H1 (cell line): ENCODE measurements around the gene NDUFB8. TPM values are rescaled to one million over a fixed set of nuclear protein-coding genes. Genes with fewer than 3 reads are reported as not detected.

Source experiments
- CHD1 ChIP-seq: IDR thresholded peaks from 2 replicates; pipeline ENCODE4 v1.6.1; 2012; ENCODE audit warnings: low read depth, low read length, improper control_type of control experiment
- FOSL1 ChIP-seq: IDR thresholded peaks from 2 replicates; pipeline ENCODE4 v1.6.1; 2011; ENCODE audit warnings: mild to moderate bottlenecking, low read depth, low read length, moderate library complexity; ENCODE audit not compliant: insufficient read depth
- JUN ChIP-seq: IDR thresholded peaks from 2 replicates; pipeline ENCODE4 v1.6.1; 2011; ENCODE audit warnings: low read depth, mild to moderate bottlenecking, improper control_type of control experiment, low read length
- MAFK ChIP-seq: IDR thresholded peaks from 2 replicates; pipeline ENCODE4 v1.6.1; 2012; ENCODE audit warnings: low read depth, mild to moderate bottlenecking, improper control_type of control experiment, low read length
- POLR2AphosphoS5 ChIP-seq: IDR thresholded peaks from 2 replicates; pipeline ENCODE4 v1.6.1; 2011; ENCODE audit warnings: low read depth, low read length
- SRF ChIP-seq: IDR thresholded peaks from 2 replicates; pipeline ENCODE4 v1.6.1; 2011; ENCODE audit warnings: mild to moderate bottlenecking, low read depth, low read length, moderate library complexity
- polyA plus RNA-seq, 7 experiments: library from polyadenylated mRNA; depleted of rRNA in 3 of 7; stranded (reverse) in 5 of 7; unstranded in 2 of 7; fragments of >200 nt in 5 of 7; fragments of 200-250 nt in 2 of 7; gene quantifications; 1 replicate in 5 of 7; 2 replicates in 1 of 7; 4 replicates in 1 of 7; pipeline versions ENCODE4 v1.2.1 to v1.2.3, GENCODE V29; 2011 to 2013; ENCODE audit warnings: missing spikeins in 2 of 7, mixed read lengths in 2 of 7
- total RNA-seq: library from RNA; stranded (reverse); fragmentation: NEBNext Ultra II Directional; extraction: Animal tissue kit (Norgen Biotek cat#: 25700); gene quantifications from 2 replicates; pipeline ENCODE4 v1.2.1, GENCODE V29; 2021
- TF ChIP-seq, protein P1 (sequence below): IDR thresholded peaks from 2 replicates; pipeline ENCODE4 v1.6.1; 2011; ENCODE audit warnings: low read length, improper control_type of control experiment
- TF ChIP-seq, protein P2 (sequence below), 3 experiments: IDR thresholded peaks; 1 replicate in 2 of 3; 2 replicates in 1 of 3; pipeline versions ENCODE4 v1.5.1 to v1.6.1; 2011; ENCODE audit warnings: low read length in 3 of 3, mild to moderate bottlenecking in 3 of 3, inconsistent platforms in 2 of 3, low read depth in 1 of 3, moderate library complexity in 1 of 3; ENCODE audit not compliant: insufficient read depth in 1 of 3; ENCODE audit errors: control extremely low read depth in 1 of 3

Gene NDUFB8
- total and polyA plus RNA-seq, 2 of the 8 experiments (the other 6 are each of a cell fraction or from before 2014, with no cell fraction given) = 175 to 455 TPM

DNA sequence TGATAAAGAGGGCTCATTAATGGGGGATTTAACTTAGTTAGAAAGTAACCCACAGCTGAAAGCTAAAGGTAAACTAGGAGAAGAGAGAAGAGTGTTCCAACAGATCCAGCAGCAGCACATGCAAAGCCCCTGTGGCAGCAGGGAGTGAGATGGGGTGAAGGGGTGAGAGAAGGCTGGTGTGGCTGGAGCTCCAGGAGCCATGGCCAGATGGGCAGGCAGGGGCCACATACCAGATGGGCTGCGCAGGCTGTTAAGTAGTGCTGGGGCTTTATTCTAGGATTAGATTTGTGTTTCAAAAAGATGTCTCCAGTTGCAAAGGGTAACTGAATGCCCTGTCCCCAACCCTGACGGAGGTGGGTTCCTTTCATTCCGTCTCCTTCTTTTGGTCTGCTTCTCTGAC, 39.2 kb upstream of the NDUFB8 start (continued):
- TF ChIP-seq, protein P1, sequence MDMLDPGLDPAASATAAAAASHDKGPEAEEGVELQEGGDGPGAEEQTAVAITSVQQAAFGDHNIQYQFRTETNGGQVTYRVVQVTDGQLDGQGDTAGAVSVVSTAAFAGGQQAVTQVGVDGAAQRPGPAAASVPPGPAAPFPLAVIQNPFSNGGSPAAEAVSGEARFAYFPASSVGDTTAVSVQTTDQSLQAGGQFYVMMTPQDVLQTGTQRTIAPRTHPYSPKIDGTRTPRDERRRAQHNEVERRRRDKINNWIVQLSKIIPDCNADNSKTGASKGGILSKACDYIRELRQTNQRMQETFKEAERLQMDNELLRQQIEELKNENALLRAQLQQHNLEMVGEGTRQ = no peak
- TF ChIP-seq CHD1 (no peak), FOSL1 (no peak), JUN (no peak), POLR2AphosphoS5 (no peak), MAFK (no peak), SRF (no peak)
- TF ChIP-seq, protein P2, sequence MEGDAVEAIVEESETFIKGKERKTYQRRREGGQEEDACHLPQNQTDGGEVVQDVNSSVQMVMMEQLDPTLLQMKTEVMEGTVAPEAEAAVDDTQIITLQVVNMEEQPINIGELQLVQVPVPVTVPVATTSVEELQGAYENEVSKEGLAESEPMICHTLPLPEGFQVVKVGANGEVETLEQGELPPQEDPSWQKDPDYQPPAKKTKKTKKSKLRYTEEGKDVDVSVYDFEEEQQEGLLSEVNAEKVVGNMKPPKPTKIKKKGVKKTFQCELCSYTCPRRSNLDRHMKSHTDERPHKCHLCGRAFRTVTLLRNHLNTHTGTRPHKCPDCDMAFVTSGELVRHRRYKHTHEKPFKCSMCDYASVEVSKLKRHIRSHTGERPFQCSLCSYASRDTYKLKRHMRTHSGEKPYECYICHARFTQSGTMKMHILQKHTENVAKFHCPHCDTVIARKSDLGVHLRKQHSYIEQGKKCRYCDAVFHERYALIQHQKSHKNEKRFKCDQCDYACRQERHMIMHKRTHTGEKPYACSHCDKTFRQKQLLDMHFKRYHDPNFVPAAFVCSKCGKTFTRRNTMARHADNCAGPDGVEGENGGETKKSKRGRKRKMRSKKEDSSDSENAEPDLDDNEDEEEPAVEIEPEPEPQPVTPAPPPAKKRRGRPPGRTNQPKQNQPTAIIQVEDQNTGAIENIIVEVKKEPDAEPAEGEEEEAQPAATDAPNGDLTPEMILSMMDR (IDR thresholded peaks at IDR 0.05; ENCODE audit: control extremely low read depth in 1 of 3, insufficient read depth in 1 of 3, low read depth in 1 of 3, low read length in 3 of 3) = no peak
